Measurements from ENCODE around the gene GRK3.
"Not testable (repeated sequence)": the region's sequence is repeated elsewhere in the genome, so short reads cannot be mapped to it uniquely, and the experiment has no call there.

The GRK3 gene

GRCh38 chr22:25564320-25564978 is at the start of gene GRK3:
Gene GRK3, plus strand, starts transcription at chr22:25564675. Its CDS starts 366 bp downstream, at chr22:25565041.
- DNase-seq (ENCODE audit: low read depth) = peak; percentile 30

- DNase-seq (ENCODE audit: low read depth) = no peak
Measured at GRCh38 chr22:25518000-25518663, 46.3 kb upstream of the GRK3 start.

GRCh38 chr22:25525376-25525775 is 39.1 kb upstream of the GRK3 start:
- DNase-seq (ENCODE audit: low read depth) = no peak

GRCh38 chr22:25525804-25526584 is 38.5 kb upstream of the GRK3 start:
- not testable (repeated sequence) for DNase-seq (ENCODE audit: low read depth)

- not testable (repeated sequence) for DNase-seq (ENCODE audit: low read depth)
Measured at GRCh38 chr22:25527016-25527415, 37.5 kb upstream of the GRK3 start.

GRCh38 chr22:25528068-25528467 is 36.4 kb upstream of the GRK3 start:
- not testable (repeated sequence) for DNase-seq (ENCODE audit: low read depth)

- not testable (repeated sequence) for DNase-seq (ENCODE audit: low read depth)
Measured at GRCh38 chr22:25529059-25529458, 35.4 kb upstream of the GRK3 start.

GRCh38 chr22:25529541-25530137 is 34.8 kb upstream of the GRK3 start:
- not testable (repeated sequence) for DNase-seq (ENCODE audit: low read depth)

GRCh38 chr22:25531677-25532076 is 32.8 kb upstream of the GRK3 start:
- DNase-seq (ENCODE audit: low read depth) = not testable (repeated sequence)

GRCh38 chr22:25534724-25535123 is 29.8 kb upstream of the GRK3 start:
- DNase-seq (ENCODE audit: low read depth) = no peak

- DNase-seq (ENCODE audit: low read depth) = no peak
Measured at GRCh38 chr22:25536589-25536988, 27.9 kb upstream of the GRK3 start.

GRCh38 chr22:25540166-25540907 is 24.1 kb upstream of the GRK3 start:
- no peak for DNase-seq (ENCODE audit: low read depth)

- DNase-seq (ENCODE audit: low read depth) = no peak
Measured at GRCh38 chr22:25540908-25541660, 23.4 kb upstream of the GRK3 start.

- no peak for DNase-seq (ENCODE audit: low read depth)
Measured at GRCh38 chr22:25542191-25542590, 22.3 kb upstream of the GRK3 start.

- DNase-seq (ENCODE audit: low read depth) = no peak
Measured at GRCh38 chr22:25542720-25543402, 21.6 kb upstream of the GRK3 start.

GRCh38 chr22:25545146-25545545 is 19.3 kb upstream of the GRK3 start:
- no peak for DNase-seq (ENCODE audit: low read depth)

GRCh38 chr22:25545672-25546071 is 18.8 kb upstream of the GRK3 start:
- no peak for DNase-seq (ENCODE audit: low read depth)

- no peak for DNase-seq (ENCODE audit: low read depth)
Measured at GRCh38 chr22:25546242-25546641, 18.2 kb upstream of the GRK3 start.

- DNase-seq (ENCODE audit: low read depth) = no peak
Measured at GRCh38 chr22:25546751-25547150, 17.7 kb upstream of the GRK3 start.

- DNase-seq (ENCODE audit: low read depth) = no peak
Measured at GRCh38 chr22:25548866-25549464, 15.5 kb upstream of the GRK3 start.

Data from activated gamma-delta T cell treated with anti-CD3 and anti-CD28 coated beads, Interleukin-2, amount 50 U/mL, for 16 hours (primary cell).